Measurements from ENCODE around the gene LRRC52.

LRRC52 gene

GRCh38 chr1:165531021-165531420, 12.8 kb upstream of the LRRC52 start:
- Histone ChIP-seq H3F3A (ENCODE audit: insufficient read depth, low read length) (no peaks in the 10 kb centered on the region), H3K9me2 (replicated peaks; ENCODE audit: insufficient read depth, low read length) (no peaks in the 10 kb centered on the region), H3K4me1 (ENCODE audit: low read length) (0 out of 2 replicates have a peak, but pooled peaks cover 5% of the 10 kb centered on the region), H3K4me2 (ENCODE audit: low read depth, low read length) (no peak overlapping the region), H2AFZ (ENCODE audit: low read length) (no peak overlapping the region), H3K27ac (ENCODE audit: low read length) (no peak overlapping the region), H3K4me3 (ENCODE audit: low read length) (no peak overlapping the region), H3K27me3 (replicated peaks; ENCODE audit: insufficient read depth, low read length) (no peaks in the 10 kb centered on the region), H3K79me2 (ENCODE audit: low read length) (no peaks in the 10 kb centered on the region), H3K9me3 (replicated peaks; ENCODE audit: insufficient read depth, low read length) (no peaks in the 10 kb centered on the region), H3K9ac (ENCODE audit: low read length) (no peak overlapping the region), H4K20me1 (ENCODE audit: insufficient read depth, low read length) (no peaks in the 10 kb centered on the region), H3K36me3 (replicated peaks; ENCODE audit: insufficient read depth, low read length) (no peaks in the 10 kb centered on the region)
- TF ChIP-seq, protein P1, sequence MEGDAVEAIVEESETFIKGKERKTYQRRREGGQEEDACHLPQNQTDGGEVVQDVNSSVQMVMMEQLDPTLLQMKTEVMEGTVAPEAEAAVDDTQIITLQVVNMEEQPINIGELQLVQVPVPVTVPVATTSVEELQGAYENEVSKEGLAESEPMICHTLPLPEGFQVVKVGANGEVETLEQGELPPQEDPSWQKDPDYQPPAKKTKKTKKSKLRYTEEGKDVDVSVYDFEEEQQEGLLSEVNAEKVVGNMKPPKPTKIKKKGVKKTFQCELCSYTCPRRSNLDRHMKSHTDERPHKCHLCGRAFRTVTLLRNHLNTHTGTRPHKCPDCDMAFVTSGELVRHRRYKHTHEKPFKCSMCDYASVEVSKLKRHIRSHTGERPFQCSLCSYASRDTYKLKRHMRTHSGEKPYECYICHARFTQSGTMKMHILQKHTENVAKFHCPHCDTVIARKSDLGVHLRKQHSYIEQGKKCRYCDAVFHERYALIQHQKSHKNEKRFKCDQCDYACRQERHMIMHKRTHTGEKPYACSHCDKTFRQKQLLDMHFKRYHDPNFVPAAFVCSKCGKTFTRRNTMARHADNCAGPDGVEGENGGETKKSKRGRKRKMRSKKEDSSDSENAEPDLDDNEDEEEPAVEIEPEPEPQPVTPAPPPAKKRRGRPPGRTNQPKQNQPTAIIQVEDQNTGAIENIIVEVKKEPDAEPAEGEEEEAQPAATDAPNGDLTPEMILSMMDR (IDR thresholded peaks at IDR 0.05; ENCODE audit: low read length) = no peak
- no peak for TF ChIP-seq EZH2phosphoT487 (IDR thresholded peaks at IDR 0.05; ENCODE audit: low read length)
- TF ChIP-seq EZH2 (optimal IDR thresholded peaks at IDR 0.05; ENCODE audit: low read depth, low read length) = no peak
- DNase-seq = no peak

- H2AFZ ChIP-seq (ENCODE audit: low read length) = peak overlapping the region; percentile 21; the same call in 1 of the 2 replicates
- no peak for TF ChIP-seq EZH2phosphoT487 (IDR thresholded peaks at IDR 0.05; ENCODE audit: low read length)
- TF ChIP-seq EZH2 (optimal IDR thresholded peaks at IDR 0.05; ENCODE audit: low read depth, low read length) = no peak
- TF ChIP-seq, protein P1 (IDR thresholded peaks at IDR 0.05; ENCODE audit: low read length) = no peak
Measured at GRCh38 chr1:165532053-165532452, 11.7 kb upstream of the LRRC52 start.

GRCh38 chr1:165533254-165533653, 10.5 kb upstream of the LRRC52 start:
- H3K27ac ChIP-seq (ENCODE audit: low read length) = no peak overlapping the region
- H3K9ac ChIP-seq (ENCODE audit: low read length) = no peak overlapping the region
- peak overlapping the region; percentile 21; the same call in 1 of the 2 replicates for H2AFZ ChIP-seq (ENCODE audit: low read length)
- H3F3A ChIP-seq (ENCODE audit: insufficient read depth, low read length) = no peaks in the 10 kb centered on the region
- peaks cover 6% of the 10 kb centered on the region; the same call in 1 of the 2 replicates for H3K4me1 ChIP-seq (ENCODE audit: low read length)
- no peaks in the 10 kb centered on the region for H3K9me2 ChIP-seq (replicated peaks; ENCODE audit: insufficient read depth, low read length)
- no peak overlapping the region for H3K4me2 ChIP-seq (ENCODE audit: low read depth, low read length)
- no peaks in the 10 kb centered on the region for H3K9me3 ChIP-seq (replicated peaks; ENCODE audit: insufficient read depth, low read length)
- H3K36me3 ChIP-seq (replicated peaks; ENCODE audit: insufficient read depth, low read length) = no peaks in the 10 kb centered on the region
- H3K4me3 ChIP-seq (ENCODE audit: low read length) = no peak overlapping the region
- no peaks in the 10 kb centered on the region for H3K79me2 ChIP-seq (ENCODE audit: low read length)
- no peak for TF ChIP-seq EZH2phosphoT487 (IDR thresholded peaks at IDR 0.05; ENCODE audit: low read length)
- no peak for TF ChIP-seq EZH2 (optimal IDR thresholded peaks at IDR 0.05; ENCODE audit: low read depth, low read length)
- TF ChIP-seq, protein P1 (IDR thresholded peaks at IDR 0.05; ENCODE audit: low read length) = no peak
- no peaks in the 10 kb centered on the region for H3K27me3 ChIP-seq (replicated peaks; ENCODE audit: insufficient read depth, low read length)
- no peak for DNase-seq
- no peaks in the 10 kb centered on the region for H4K20me1 ChIP-seq (ENCODE audit: insufficient read depth, low read length)

More at GRCh38 chr1:165532053-165532452, 11.7 kb upstream of the LRRC52 start:
- Histone ChIP-seq H4K20me1 (ENCODE audit: insufficient read depth, low read length) (no peaks in the 10 kb centered on the region), H3K4me1 (ENCODE audit: low read length) (0 out of 2 replicates have a peak, but pooled peaks cover 5% of the 10 kb centered on the region), H3K79me2 (ENCODE audit: low read length) (no peaks in the 10 kb centered on the region), H3K9me3 (replicated peaks; ENCODE audit: insufficient read depth, low read length) (no peaks in the 10 kb centered on the region), H3F3A (ENCODE audit: insufficient read depth, low read length) (no peaks in the 10 kb centered on the region), H3K9me2 (replicated peaks; ENCODE audit: insufficient read depth, low read length) (no peaks in the 10 kb centered on the region), H3K36me3 (replicated peaks; ENCODE audit: insufficient read depth, low read length) (no peaks in the 10 kb centered on the region), H3K4me3 (ENCODE audit: low read length) (no peak overlapping the region), H3K9ac (ENCODE audit: low read length) (no peak overlapping the region), H3K27ac (ENCODE audit: low read length) (no peak overlapping the region), H3K4me2 (ENCODE audit: low read depth, low read length) (peak overlapping the region; percentile 14; the same call in 1 of the 2 replicates), H3K27me3 (replicated peaks; ENCODE audit: insufficient read depth, low read length) (no peaks in the 10 kb centered on the region)
- no peak for DNase-seq
